Astrocyte of the hippocampus (primary cell): ENCODE data around the gene SIK3.
"Not testable (repeated sequence)": the region's sequence is repeated elsewhere in the genome, so short reads cannot be mapped to it uniquely, and the experiment has no call there.

ENCODE experiments used
- DNase-seq: peaks from one replicate; pipeline ENCODE4 v3.0.0; 2011; ENCODE audit warnings: low read depth, low spot score

The SIK3 gene

GRCh38 chr11:116827461-116827860 lies 270.8 kb downstream of the SIK3 start:
- no peak for DNase-seq

GRCh38 chr11:116826751-116827431 lies 271.3 kb downstream of the SIK3 start:
- DNase-seq = no peak

- DNase-seq = no peak
Observed at GRCh38 chr11:116825854-116826750, 272.1 kb downstream of the SIK3 start.

GRCh38 chr11:116825434-116825833 lies 272.8 kb downstream of the SIK3 start:
- no peak for DNase-seq

GRCh38 chr11:116823031-116823843 lies 275.0 kb downstream of the SIK3 start, which contains the start of gene APOA4:
APOA4 (minus strand) TSS chr11:116823304; CDS start chr11:116823191, 113 bp downstream.
- DNase-seq = no peak

GRCh38 chr11:116822575-116822974 lies 275.7 kb downstream of the SIK3 start:
- no peak for DNase-seq

- DNase-seq = no peak
Observed at GRCh38 chr11:116821050-116821918, 276.9 kb downstream of the SIK3 start.

GRCh38 chr11:116819049-116819448 lies 279.2 kb downstream of the SIK3 start:
- DNase-seq = no peak

GRCh38 chr11:116814502-116814901 lies 283.7 kb downstream of the SIK3 start:
- no peak for DNase-seq

- DNase-seq = no peak
Observed at GRCh38 chr11:116813781-116814471, 284.3 kb downstream of the SIK3 start.

GRCh38 chr11:116813170-116813569 lies 285.1 kb downstream of the SIK3 start:
- no peak for DNase-seq

GRCh38 chr11:116812109-116812508 lies 286.1 kb downstream of the SIK3 start:
- DNase-seq = no peak

- no peak for DNase-seq
Observed at GRCh38 chr11:116811194-116811593, 287.0 kb downstream of the SIK3 start.

GRCh38 chr11:116808262-116809175 lies 289.7 kb downstream of the SIK3 start:
- DNase-seq = no peak

- DNase-seq = no peak
Observed at GRCh38 chr11:116807601-116808261, 290.5 kb downstream of the SIK3 start.

GRCh38 chr11:116804001-116804400 lies 294.2 kb downstream of the SIK3 start:
- DNase-seq = no peak

- DNase-seq = not testable (repeated sequence)
Observed at GRCh38 chr11:116801662-116802061, 296.6 kb downstream of the SIK3 start.

GRCh38 chr11:116800610-116801009 lies 297.6 kb downstream of the SIK3 start:
- DNase-seq = no peak

GRCh38 chr11:116798368-116798767 lies 299.9 kb downstream of the SIK3 start:
- no peak for DNase-seq
